Natural killer cell (primary cell): ENCODE results near the gene OSM. TPM values are rescaled to one million over a fixed set of nuclear protein-coding genes. Genes with fewer than 3 reads are reported as not detected.

Source experiments
- ATAC-seq, 3 donors: fragments of 150-1000 bp in 2 of 3; fragments of 200-7000 bp in 1 of 3; cut with Tn5 transposase; 1 replicate in 1 of 3; 2 replicates in 2 of 3; pipeline ENCODE4 v1.10.0; 2021; ENCODE audit warnings: mild to moderate bottlenecking in 2 of 3, moderate library complexity in 2 of 3
- DNase-seq, 2 donors: peaks; one replicate each; pipeline versions ENCODE4 v3.0.0 to v3.0.0-alpha.2; 2013 to 2021; ENCODE audit warnings: mixed read lengths in 1 of 2
- H3K27ac ChIP-seq: one replicate; pipeline ENCODE4 v1.5.1; 2013; ENCODE audit warnings: mild to moderate bottlenecking, low read length
- H3K27me3 ChIP-seq: one replicate; pipeline ENCODE4 v1.6.1; 2013; ENCODE audit warnings: low read length; ENCODE audit not compliant: control insufficient read depth, insufficient read depth
- H3K36me3 ChIP-seq: one replicate; pipeline ENCODE4 v1.6.1; 2013; ENCODE audit warnings: low read length; ENCODE audit not compliant: control insufficient read depth, insufficient read depth
- H3K4me1 ChIP-seq: one replicate; pipeline ENCODE4 v1.6.1; 2013; ENCODE audit warnings: low read length; ENCODE audit not compliant: control insufficient read depth, insufficient read depth
- H3K4me3 ChIP-seq: one replicate; pipeline ENCODE4 v1.5.1; 2013; ENCODE audit warnings: low read length
- H3K9me3 ChIP-seq: one replicate; pipeline ENCODE4 v1.6.1; 2013; ENCODE audit warnings: low read length; ENCODE audit not compliant: control insufficient read depth, insufficient read depth
- H3K27ac Mint-ChIP-seq, 2 donors: one replicate each; pipeline ENCODE4 v1.8.0; 2022; ENCODE audit warnings: mild to moderate bottlenecking in 2 of 2, mixed read lengths in 2 of 2, moderate library complexity in 1 of 2
- H3K27me3 Mint-ChIP-seq, 2 donors: one replicate each; pipeline ENCODE4 v1.8.0; 2022; ENCODE audit warnings: low read depth in 2 of 2, mixed read lengths in 2 of 2
- H3K36me3 Mint-ChIP-seq: one replicate; pipeline ENCODE4 v1.8.0; 2022; ENCODE audit warnings: mixed read lengths
- H3K4me1 Mint-ChIP-seq, 2 donors: one replicate each; pipeline ENCODE4 v1.8.0; 2022; ENCODE audit warnings: mixed read lengths in 2 of 2
- H3K4me3 Mint-ChIP-seq: one replicate; pipeline ENCODE4 v1.8.0; 2022; ENCODE audit warnings: mild to moderate bottlenecking, moderate library complexity, mixed read lengths
- H3K9me3 Mint-ChIP-seq, 2 donors: one replicate each; pipeline ENCODE4 v1.8.0; 2022; ENCODE audit warnings: mixed read lengths in 2 of 2
- WGBS: methylation state at CpG from one replicate; pipeline ENCODE4 v1.1.7; 2013; ENCODE audit warnings: missing lambda C conversion rate; ENCODE audit not compliant: insufficient coverage; 5-methylcytosine and 5-hydroxymethylcytosine counted together
- intact Hi-C: fragments of 100-400 bp; cut with micrococcal nuclease; formaldehyde crosslinking; loops from one replicate; pipeline ENCODE4 v1.14.2; 2022
- total RNA-seq, 4 donors: library from RNA; stranded (reverse); fragments of 120-200 nt in 1 of 4; gene quantifications; one replicate each; pipeline versions ENCODE4 v1.2.3 to v1.2.4, GENCODE V29; 2013 to 2022
- TF ChIP-seq, protein P1 (sequence below): fragments of 200-600 bp; IDR thresholded peaks from one replicate; pipeline ENCODE4 v1.8.0; 2022; ENCODE audit warnings: antibody characterized with exemption

The OSM gene
- total RNA-seq, 3 donors from 2014 or later (not counting 1 experiment from before 2014, with no cell fraction given): 17.4 to 142 (median 18.1) TPM

DNA sequence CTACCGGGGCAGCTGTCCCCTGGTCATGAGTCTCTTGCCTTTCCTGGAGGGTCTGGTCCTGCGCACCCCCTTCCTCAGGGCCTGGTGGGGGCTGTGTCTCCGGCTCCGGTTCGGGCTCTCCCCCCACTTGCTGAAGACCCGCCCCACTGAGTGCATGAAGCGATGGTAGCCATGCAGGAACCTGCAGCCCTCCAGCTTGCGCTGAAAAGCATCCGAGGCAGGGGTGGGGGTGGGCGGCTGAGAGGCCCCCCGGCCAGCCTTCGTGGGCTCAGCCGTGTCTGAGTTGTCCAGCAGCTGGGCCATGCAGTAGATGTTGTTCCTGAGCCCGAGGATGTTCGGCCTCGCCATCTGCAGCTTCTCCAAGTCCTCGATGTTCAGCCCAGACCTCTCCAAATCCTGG is 2.8 kb downstream of the OSM start:
- H3K27ac Mint-ChIP-seq: peak overlapping the region; percentile 97 to 99
- H3K4me3 ChIP-seq: no peak overlapping the region
- H3K9me3 ChIP-seq: no peaks in the 10 kb centered on the region
- peaks cover 35 to 59% of the 10 kb centered on the region in 2 donors for H3K4me1 Mint-ChIP-seq
- H3K36me3 ChIP-seq: peaks cover 12% of the 10 kb centered on the region
- H3K27ac ChIP-seq: no peak overlapping the region
- no peaks in the 10 kb centered on the region for H3K27me3 ChIP-seq
- H3K27me3 Mint-ChIP-seq: no peaks in the 10 kb centered on the region
- ATAC-seq: no peak
- peaks cover 66% of the 10 kb centered on the region for H3K4me1 ChIP-seq
- H3K4me3 Mint-ChIP-seq: no peak overlapping the region
- WGBS: 95% methylated on average over 17 of the region's 17 CpGs
- no peaks in the 10 kb centered on the region for H3K9me3 Mint-ChIP-seq
- TF ChIP-seq, protein P1, sequence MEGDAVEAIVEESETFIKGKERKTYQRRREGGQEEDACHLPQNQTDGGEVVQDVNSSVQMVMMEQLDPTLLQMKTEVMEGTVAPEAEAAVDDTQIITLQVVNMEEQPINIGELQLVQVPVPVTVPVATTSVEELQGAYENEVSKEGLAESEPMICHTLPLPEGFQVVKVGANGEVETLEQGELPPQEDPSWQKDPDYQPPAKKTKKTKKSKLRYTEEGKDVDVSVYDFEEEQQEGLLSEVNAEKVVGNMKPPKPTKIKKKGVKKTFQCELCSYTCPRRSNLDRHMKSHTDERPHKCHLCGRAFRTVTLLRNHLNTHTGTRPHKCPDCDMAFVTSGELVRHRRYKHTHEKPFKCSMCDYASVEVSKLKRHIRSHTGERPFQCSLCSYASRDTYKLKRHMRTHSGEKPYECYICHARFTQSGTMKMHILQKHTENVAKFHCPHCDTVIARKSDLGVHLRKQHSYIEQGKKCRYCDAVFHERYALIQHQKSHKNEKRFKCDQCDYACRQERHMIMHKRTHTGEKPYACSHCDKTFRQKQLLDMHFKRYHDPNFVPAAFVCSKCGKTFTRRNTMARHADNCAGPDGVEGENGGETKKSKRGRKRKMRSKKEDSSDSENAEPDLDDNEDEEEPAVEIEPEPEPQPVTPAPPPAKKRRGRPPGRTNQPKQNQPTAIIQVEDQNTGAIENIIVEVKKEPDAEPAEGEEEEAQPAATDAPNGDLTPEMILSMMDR: no peak
- DNase-seq: no peak
- no peaks in the 10 kb centered on the region for H3K36me3 Mint-ChIP-seq
- intact Hi-C loops: loop anchor here (1.0 kb wide), 1 partner anchor 23 kb away; no protein-coding TSS in a partner anchor

DNA sequence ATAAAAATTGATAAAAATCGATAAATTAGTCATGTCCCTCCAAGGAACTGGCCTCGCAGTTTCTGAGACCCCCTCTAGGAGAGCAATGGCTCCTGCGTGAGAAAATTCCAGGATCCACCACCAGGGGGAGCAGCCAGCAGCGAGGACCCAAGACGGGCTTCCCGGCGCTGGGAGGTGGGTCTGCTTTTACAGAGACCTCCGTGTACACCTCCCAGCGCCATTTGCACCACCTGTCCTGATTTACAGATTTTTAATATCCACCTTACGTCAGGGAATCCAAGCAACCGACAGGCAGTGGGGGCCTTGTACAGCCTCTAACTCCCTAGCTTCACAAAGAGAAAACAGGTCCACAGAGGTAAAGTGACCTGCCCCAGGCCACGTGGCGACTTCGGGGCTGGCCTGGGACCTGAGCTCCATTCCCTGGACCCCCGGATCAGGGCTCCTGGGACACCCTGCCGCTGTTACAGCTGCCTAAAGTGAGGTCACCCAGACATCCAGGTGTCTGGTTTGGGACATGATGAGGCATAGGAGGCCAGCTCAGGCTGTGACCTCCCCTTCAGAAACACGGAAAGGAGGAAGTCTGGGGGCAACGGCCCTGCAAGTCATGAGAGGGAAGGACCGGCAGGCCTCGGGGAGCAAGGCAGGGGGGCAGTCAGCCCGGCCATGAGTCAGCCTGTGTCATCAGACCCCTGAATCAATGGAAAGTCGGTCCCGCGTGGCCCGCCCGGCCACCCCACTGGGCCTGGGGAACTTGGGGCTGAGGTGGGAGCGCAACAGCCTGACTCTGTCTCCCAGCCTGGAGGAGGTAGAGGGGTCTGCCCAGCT is 3.5 kb downstream of the OSM start:
- H3K27ac ChIP-seq: no peak overlapping the region
- no peaks in the 10 kb centered on the region for H3K27me3 ChIP-seq
- TF ChIP-seq, protein P1: peak; percentile 100
- H3K9me3 ChIP-seq: no peaks in the 10 kb centered on the region
- WGBS: 30% methylated on average over 27 of the region's 27 CpGs
- no peaks in the 10 kb centered on the region for H3K36me3 Mint-ChIP-seq
- H3K36me3 ChIP-seq: peaks cover 12% of the 10 kb centered on the region
- H3K4me1 Mint-ChIP-seq: peaks cover 29 to 52% of the 10 kb centered on the region in 2 donors
- H3K4me3 ChIP-seq: no peak overlapping the region
- ATAC-seq (no peak), DNase-seq (peak; percentile 76 to 88)
- peak overlapping the region; percentile 28 for H3K4me3 Mint-ChIP-seq
- H3K27me3 Mint-ChIP-seq: no peaks in the 10 kb centered on the region
- H3K4me1 ChIP-seq: peaks cover 61% of the 10 kb centered on the region
- intact Hi-C loops: loop anchor here (1.0 kb wide), 1 partner anchor 24 kb away; no protein-coding TSS in a partner anchor
- peak overlapping the region; percentile 34 to 84 for H3K27ac Mint-ChIP-seq
- no peaks in the 10 kb centered on the region for H3K9me3 Mint-ChIP-seq

DNA sequence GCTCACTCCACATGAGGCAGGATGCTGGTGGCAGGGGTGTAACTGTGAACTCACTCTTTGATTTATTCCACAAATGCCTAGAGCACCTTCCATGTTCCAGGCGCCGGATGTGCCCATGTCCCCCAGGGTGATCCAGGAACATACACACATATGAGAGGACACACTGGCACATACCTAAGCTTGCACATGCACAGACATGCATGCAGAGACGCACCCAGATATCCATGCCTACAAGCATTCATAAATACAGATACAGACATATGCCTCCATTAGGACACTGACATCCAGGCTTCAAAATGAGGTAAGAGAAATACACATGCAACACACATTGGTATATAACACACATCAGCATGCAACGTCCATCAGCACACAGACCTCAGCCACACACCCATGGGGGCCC is 4.5 kb downstream of the OSM start:
- H3K27ac ChIP-seq: no peak overlapping the region
- Mint-ChIP-seq H3K27ac (peak overlapping the region; percentile 46 to 84), H3K36me3 (no peaks in the 10 kb centered on the region), H3K27me3 (no peaks in the 10 kb centered on the region), H3K4me1 (peaks cover 22 to 42% of the 10 kb centered on the region in 2 donors), H3K9me3 (no peaks in the 10 kb centered on the region), H3K4me3 (peak overlapping the region; percentile 45)
- 81% methylated on average over 4 of the region's 4 CpGs for WGBS
- peaks cover 12% of the 10 kb centered on the region for H3K36me3 ChIP-seq
- DNase-seq (no peak), ATAC-seq (no peak)
- TF ChIP-seq, protein P1: no peak
- intact Hi-C loops: no loop called here
- no peaks in the 10 kb centered on the region for H3K27me3 ChIP-seq
- H3K4me3 ChIP-seq: no peak overlapping the region
- H3K9me3 ChIP-seq: no peaks in the 10 kb centered on the region
- peaks cover 51% of the 10 kb centered on the region for H3K4me1 ChIP-seq
